ENCODE measurements around the gene PIP4P1.
"Not testable (repeated sequence)": the region's sequence is repeated elsewhere in the genome, so short reads cannot be mapped to it uniquely, and the experiment has no call there.

GRCh38 chr14:20507537-20507936, 46.3 kb upstream of the PIP4P1 start:
- not testable (repeated sequence) for TF ChIP-seq CTCF (IDR thresholded peaks at IDR 0.05); POLR2AphosphoS5 (IDR thresholded peaks at IDR 0.05; ENCODE audit: insufficient read depth in 1 of 2, low read depth in 1 of 2)

All from vagina (tissue), 2 donors.